Measurements from ENCODE around the gene DGKA.

DGKA gene

DNA sequence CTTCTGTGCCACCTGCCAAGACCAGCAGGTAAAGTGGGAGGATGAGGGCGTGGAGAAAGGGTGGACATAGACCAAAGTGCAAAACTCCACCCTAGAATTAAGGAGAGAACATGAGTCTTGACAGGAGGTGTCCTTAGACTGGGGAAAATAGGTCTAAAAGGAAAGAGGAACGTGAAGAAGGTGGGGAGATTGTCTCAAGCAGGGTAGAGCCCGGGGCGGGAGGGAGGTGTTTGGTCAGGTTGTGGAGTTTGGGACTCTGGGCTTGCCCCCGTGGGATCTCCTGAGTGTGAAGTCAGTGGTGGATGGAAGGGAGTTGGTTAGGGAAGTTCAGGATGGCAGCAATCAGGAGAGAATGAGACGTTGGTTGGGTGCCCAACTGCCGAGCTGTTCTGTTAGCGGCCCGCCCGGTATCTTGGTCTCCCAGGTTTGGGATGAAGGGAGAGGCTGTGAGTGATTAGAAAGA lies 386 bp downstream of the DGKA start:
- DNase-seq, result peak in 5 of 56 donors; percentile 15 to 51 (median 39)

- DNase-seq, result peak in 36 of 56 donors; percentile 16 to 69 (median 42)
Measured at GRCh38 chr12:55931780-55932550, 1.0 kb downstream of the DGKA start.

GRCh38 chr12:55932551-55932910 lies 1.6 kb downstream of the DGKA start:
- peak in 1 of 56 donors; percentile 26 for DNase-seq

DNA sequence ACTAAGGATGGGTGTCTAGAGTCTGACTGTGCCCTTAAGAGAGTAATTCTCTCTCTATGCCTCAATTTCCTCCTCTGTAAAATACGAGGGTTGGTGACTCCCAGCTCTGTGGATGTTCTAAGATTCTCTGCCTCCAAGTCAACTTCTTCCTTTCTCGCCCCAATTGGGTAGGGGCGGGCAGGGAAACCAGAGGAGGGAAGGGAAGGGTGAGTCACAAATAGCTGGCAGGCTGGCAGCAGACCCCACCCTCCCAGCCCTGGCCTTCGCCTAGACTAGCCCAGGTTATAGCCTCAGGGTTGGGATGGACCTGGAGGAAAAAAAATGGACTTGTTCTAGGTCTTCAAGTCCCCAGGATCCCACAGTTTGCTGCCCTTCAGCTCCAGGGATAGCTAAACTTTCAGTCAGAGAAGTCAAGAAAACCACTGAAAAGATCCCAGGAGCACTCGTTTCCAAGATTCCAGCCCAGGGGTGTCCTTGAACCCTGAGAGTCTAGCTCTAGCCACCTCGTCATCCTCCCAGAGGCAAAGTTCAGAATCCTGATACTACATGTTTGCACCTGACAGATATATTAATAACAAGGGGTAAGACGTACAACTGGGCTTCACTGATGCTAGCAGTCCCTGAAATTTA lies 2.3 kb downstream of the DGKA start:
- DNase-seq, result peak in 1 of 56 donors; percentile 2

DNA sequence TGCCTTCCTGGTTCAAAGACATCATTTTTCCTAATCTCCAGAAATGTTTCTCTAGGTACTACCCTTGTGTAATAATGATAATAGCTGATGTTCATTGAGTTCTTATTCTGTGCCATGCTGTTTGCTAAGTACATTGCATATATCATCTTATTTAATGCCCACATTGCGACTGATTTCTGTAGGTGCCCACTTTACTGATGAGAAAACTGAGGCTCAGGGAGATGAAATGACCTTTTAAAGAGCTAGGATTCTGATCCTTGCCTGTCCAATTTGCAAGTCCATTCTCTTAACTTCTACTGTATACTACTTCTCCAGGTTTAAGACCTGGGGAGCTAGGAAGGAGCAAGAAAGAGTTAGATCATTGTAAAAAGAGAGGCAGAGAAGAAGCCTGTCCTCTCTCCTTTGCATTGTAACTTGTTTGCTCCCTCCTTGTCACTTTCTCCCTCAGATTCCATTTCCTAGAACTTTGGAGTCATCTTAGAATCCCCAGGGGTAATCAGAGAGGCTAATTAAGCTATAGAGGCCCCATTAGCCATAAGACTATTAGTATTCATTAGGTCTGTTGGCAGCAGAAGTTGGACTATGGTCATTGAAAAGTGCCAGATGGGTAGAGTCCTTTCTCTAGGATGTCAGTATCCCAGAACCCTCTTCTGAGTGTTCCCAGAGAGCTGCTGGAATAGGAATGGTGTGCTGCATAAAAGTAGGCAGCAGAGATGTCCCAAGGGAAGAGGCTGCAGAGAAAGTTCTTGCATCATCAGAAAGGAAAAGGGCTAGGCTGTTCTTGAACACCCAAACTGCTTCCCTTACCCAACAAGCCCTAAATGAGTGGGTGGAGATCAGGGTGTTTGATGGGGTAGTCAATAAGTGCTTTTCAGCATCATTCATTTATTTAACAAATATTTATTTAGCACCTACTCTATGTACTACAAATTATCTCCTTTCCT lies 3.1 kb downstream of the DGKA start:
- no peak for DNase-seq

GRCh38 chr12:55934773-55935172 lies 3.8 kb downstream of the DGKA start:
- no peak for DNase-seq

DNA sequence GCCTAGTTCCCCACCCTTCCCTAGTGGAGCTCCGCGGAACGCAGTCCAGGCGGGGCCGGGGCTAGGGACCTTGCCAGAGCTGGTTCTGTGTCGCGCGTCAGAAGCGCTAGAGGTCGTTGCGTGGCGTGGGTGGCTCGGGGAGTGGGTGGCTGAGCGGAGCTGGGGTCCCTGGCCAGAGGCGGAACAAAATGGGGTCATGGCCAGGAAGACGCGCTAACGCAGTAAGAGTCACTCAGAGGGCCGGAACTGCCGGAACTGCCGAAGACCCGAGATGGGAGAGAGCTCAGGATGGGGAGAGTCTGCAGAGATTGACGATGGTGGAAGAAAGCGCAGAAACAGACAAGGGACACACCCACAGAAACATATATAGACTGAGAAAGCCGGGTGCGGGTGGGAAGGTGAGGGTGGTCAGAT lies 4.8 kb downstream of the DGKA start:
- DNase-seq, result peak in 5 of 56 donors; percentile 8 to 15 (median 12)

- no peak for DNase-seq
Measured at GRCh38 chr12:55937981-55938380, 7.0 kb downstream of the DGKA start.

- DNase-seq, result no peak
Measured at GRCh38 chr12:55938826-55939501, 8.0 kb downstream of the DGKA start.

- peak in 55 of 56 donors; percentile 26 to 92 (median 68) for DNase-seq
Measured at GRCh38 chr12:55940065-55940732, 9.2 kb downstream of the DGKA start.

GRCh38 chr12:55942055-55942454 lies 11.1 kb downstream of the DGKA start:
- peak in 6 of 56 donors; percentile 3 to 13 (median 11) for DNase-seq

DNA sequence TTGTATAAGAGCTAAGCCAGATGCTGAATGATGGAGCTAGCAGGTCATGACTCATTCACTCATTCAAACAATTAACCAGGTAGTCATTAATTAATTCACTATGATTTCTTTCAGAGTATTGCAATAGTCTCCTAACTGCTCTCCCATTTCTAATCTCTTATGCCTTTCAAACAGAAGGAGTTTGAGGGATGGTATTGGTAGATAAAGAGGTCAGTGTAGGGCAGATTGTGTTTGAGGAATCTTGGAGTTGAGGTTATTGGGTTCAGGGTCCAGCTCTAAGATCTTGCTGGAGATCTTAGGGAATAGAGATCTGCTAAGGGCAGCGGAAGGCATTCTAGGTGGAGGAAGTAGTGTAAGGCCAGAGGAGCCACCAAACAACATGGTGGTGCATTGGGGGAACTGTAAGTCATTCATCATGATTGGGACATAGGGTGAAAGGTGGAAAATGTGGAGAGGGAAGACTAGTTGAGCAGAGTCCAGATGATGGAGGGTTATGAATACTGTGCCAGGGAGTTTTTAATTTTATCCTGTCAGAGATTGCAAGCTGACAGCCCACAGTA lies 11.7 kb downstream of the DGKA start:
- DNase-seq, result no peak

- DNase-seq, result no peak
Measured at GRCh38 chr12:55946553-55946952, 15.6 kb downstream of the DGKA start.

- no peak for DNase-seq
Measured at GRCh38 chr12:55955344-55955743, 24.4 kb downstream of the DGKA start.

DNA sequence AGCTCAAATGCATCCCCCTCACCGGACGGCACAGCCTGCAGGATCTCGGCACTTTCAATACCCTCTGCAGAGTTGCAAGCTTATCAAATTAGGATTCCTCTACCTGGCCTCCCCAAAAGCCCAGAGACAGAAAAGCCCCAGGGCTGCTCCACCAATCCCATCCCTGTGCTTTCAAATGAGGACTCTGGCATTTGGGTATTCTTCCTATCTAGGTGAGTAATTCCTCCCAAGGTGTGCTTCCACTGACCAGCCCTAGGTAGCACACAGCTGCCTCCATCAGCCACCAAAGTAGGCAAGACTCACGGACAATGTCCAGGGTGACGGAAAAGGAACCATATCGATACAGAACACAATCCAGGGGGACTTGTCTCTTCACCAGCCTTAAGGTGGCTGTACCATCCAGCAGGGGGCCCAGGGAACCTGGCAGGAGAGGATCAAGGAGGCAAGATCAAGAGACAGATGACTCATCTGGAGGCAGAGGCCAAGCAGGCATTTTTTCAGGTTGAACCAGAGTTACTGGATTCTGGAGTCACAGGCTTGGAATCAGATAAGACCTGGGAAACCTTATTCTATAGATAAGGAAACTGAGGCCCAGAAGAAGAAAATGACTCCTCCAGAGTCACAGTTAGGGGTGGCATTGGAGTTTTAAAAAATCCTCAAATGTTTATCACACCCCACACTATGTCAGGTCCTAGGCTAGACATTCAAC lies 25.0 kb downstream of the DGKA start:
- no peak for DNase-seq

GRCh38 chr12:55957106-55957859 lies 26.3 kb downstream of the DGKA start:
- DNase-seq, result peak in 1 of 56 donors; percentile 16

DNA sequence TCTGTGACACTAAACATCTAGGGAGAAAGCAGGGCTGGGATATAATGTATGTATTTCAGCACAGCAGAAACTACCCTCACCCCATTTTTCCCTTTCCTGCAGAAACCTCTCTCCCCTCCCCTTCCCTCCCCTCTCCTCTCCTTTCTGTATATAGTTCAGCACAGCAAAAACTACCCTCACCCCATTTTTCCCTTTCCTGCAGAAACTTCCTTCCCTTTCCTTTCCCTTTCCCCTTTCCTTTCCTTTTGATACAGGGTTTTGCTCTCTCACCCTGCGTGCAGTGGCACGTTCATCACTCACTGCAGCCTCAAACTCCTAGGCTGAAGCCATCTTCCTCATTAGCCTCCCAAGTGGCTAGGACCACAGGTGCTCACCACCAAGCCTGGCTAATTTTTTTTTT lies 32.8 kb downstream of the DGKA start:
- DNase-seq, result no peak

GRCh38 chr12:55965240-55965639 lies 34.3 kb downstream of the DGKA start:
- DNase-seq, result no peak

DNA sequence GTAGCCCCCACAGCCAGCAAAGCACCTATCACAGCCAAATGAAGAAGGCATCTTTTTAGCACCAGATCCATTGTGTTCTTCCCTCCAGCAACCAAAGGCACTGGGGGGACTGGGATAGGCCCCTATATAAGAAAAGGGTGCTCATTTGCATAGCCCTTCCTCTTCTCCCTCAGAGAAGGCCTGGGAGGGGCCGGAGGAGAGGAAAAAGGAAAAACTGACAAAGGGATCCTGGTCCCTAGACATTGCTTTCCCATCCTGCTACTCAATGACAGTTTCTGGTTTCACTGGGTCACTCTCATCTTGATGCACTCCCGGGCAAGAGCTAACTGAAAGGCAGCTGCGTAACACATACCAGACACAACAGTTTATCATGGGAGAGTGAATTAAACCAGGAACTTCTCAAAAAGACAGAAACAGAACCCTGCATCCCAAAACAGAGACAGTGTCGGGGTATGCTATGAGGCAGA lies 35.0 kb downstream of the DGKA start, which contains the start of gene PMEL:
Gene PMEL, minus strand, starts transcription at position 102 of the 467 bp plus-strand sequence. Its CDS starts 31 bp downstream, at position 71.
- DNase-seq, result no peak
